T-helper 2 cell treated with Interferon-gamma antibody and Interleukin-4, amounts not matched to agents 100 ng/mL and 5 ng/mL, for 36 hours (primary cell): ENCODE data around the gene BCAT1. TPM values are rescaled to one million over a fixed set of nuclear protein-coding genes. Genes with fewer than 3 reads are reported as not detected.

Experiments used
- intact Hi-C: fragments of 100-400 bp; cut with micrococcal nuclease; formaldehyde crosslinking; loops from one replicate; pipeline ENCODE4 v1.15.1; 2023
- total RNA-seq: library from RNA; stranded (reverse); gene quantifications from 2 replicates; pipeline ENCODE4 v1.2.3, GENCODE V29; 2022

Gene BCAT1
- total RNA-seq, 1 donor from 2014 or later, result 10.9 TPM

GRCh38 chr12:24860546-24860945 is 88.4 kb downstream of the BCAT1 start:
- intact Hi-C loops, result no loop called here

- intact Hi-C loops, result no loop called here
These were observed 92.4 kb downstream of the BCAT1 start for GRCh38 chr12:24856541-24856940.

GRCh38 chr12:24854908-24855307 is 94.0 kb downstream of the BCAT1 start:
- intact Hi-C loops, result loop anchor here (5.0 kb wide), 1 partner anchor 277 kb away; no protein-coding TSS in a partner anchor

GRCh38 chr12:24854017-24854416 is 94.9 kb downstream of the BCAT1 start:
- intact Hi-C loops, result loop anchor here (5.0 kb wide), 1 partner anchor 278 kb away; no protein-coding TSS in a partner anchor

- intact Hi-C loops, result loop anchor here (2.0 to 5.0 kb wide), 2 partner anchors 47 to 279 kb away; no protein-coding TSS in a partner anchor
These were observed 95.3 kb downstream of the BCAT1 start for GRCh38 chr12:24853588-24853987.

- intact Hi-C loops, result loop anchor here (2.0 to 5.0 kb wide), 2 partner anchors 48 to 279 kb away; no protein-coding TSS in a partner anchor
These were observed 95.8 kb downstream of the BCAT1 start for GRCh38 chr12:24853094-24853493.

GRCh38 chr12:24852420-24852819 is 96.5 kb downstream of the BCAT1 start:
- intact Hi-C loops, result loop anchor here (2.0 to 5.0 kb wide), 2 partner anchors 48 to 280 kb away; no protein-coding TSS in a partner anchor

- intact Hi-C loops, result loop anchor here (2.0 to 5.0 kb wide), 2 partner anchors 49 to 280 kb away; no protein-coding TSS in a partner anchor
These were observed 97.0 kb downstream of the BCAT1 start for GRCh38 chr12:24851883-24852282.

GRCh38 chr12:24851341-24851740 is 97.6 kb downstream of the BCAT1 start:
- intact Hi-C loops, result loop anchor here (5.0 kb wide), 1 partner anchor 281 kb away; no protein-coding TSS in a partner anchor

GRCh38 chr12:24850496-24850895 is 98.4 kb downstream of the BCAT1 start:
- intact Hi-C loops, result loop anchor here (5.0 kb wide), 1 partner anchor 282 kb away; no protein-coding TSS in a partner anchor

- intact Hi-C loops, result no loop called here
These were observed 99.9 kb downstream of the BCAT1 start for GRCh38 chr12:24848941-24849477.

GRCh38 chr12:24846689-24847088 is 102.2 kb downstream of the BCAT1 start:
- intact Hi-C loops, result no loop called here

- intact Hi-C loops, result no loop called here
These were observed 103.3 kb downstream of the BCAT1 start for GRCh38 chr12:24845615-24846014.

GRCh38 chr12:24840046-24840800 is 108.7 kb downstream of the BCAT1 start:
- intact Hi-C loops, result no loop called here

- intact Hi-C loops, result loop anchor here (1.0 to 10.0 kb wide), 7 partner anchors 17 to 275 kb away; partner anchors contain the start of gene BCAT1
These were observed 109.6 kb downstream of the BCAT1 start for GRCh38 chr12:24839268-24839791.

- intact Hi-C loops, result loop anchor here (5.0 to 10.0 kb wide), 3 partner anchors 109 to 274 kb away; partner anchors contain the start of gene BCAT1
These were observed 110.4 kb downstream of the BCAT1 start for GRCh38 chr12:24838531-24838950.

- intact Hi-C loops, result loop anchor here (5.0 to 10.0 kb wide), 3 partner anchors 112 to 271 kb away; partner anchors contain the start of gene BCAT1
These were observed 113.5 kb downstream of the BCAT1 start for GRCh38 chr12:24835377-24835776.

- intact Hi-C loops, result loop anchor here (10.0 kb wide), 2 partner anchors 239 to 269 kb away; no protein-coding TSS in a partner anchor
These were observed 115.4 kb downstream of the BCAT1 start for GRCh38 chr12:24833513-24833912.

- intact Hi-C loops, result no loop called here
These were observed 124.9 kb downstream of the BCAT1 start for GRCh38 chr12:24823808-24824515.

- intact Hi-C loops, result loop anchor here (1.0 kb wide), 1 partner anchor 17 kb away; no protein-coding TSS in a partner anchor
These were observed 126.6 kb downstream of the BCAT1 start for GRCh38 chr12:24822121-24822899.
